HG03354 (cell line): Measurements from ENCODE around the gene FSCN2.

Experiments
- ATAC-seq: cut with Tn5 transposase; IDR thresholded peaks from one replicate; pipeline ENCODE4 v1.9.1; 2021; ENCODE audit warnings: mild to moderate bottlenecking; ENCODE audit not compliant: unreplicated experiment, poor library complexity, severe bottlenecking

Gene FSCN2, protein sequence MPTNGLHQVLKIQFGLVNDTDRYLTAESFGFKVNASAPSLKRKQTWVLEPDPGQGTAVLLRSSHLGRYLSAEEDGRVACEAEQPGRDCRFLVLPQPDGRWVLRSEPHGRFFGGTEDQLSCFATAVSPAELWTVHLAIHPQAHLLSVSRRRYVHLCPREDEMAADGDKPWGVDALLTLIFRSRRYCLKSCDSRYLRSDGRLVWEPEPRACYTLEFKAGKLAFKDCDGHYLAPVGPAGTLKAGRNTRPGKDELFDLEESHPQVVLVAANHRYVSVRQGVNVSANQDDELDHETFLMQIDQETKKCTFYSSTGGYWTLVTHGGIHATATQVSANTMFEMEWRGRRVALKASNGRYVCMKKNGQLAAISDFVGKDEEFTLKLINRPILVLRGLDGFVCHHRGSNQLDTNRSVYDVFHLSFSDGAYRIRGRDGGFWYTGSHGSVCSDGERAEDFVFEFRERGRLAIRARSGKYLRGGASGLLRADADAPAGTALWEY

GRCh38 chr17:81527591-81528383 is at the start of gene FSCN2:
Gene FSCN2, plus strand, starts transcription at chr17:81528377. Its CDS starts 155 bp downstream, at chr17:81528532.
- no peak for ATAC-seq

GRCh38 chr17:81479175-81480071 is 48.8 kb upstream of the FSCN2 start:
- ATAC-seq: no peak

GRCh38 chr17:81480140-81481072 is 47.8 kb upstream of the FSCN2 start:
- ATAC-seq: no peak

DNA sequence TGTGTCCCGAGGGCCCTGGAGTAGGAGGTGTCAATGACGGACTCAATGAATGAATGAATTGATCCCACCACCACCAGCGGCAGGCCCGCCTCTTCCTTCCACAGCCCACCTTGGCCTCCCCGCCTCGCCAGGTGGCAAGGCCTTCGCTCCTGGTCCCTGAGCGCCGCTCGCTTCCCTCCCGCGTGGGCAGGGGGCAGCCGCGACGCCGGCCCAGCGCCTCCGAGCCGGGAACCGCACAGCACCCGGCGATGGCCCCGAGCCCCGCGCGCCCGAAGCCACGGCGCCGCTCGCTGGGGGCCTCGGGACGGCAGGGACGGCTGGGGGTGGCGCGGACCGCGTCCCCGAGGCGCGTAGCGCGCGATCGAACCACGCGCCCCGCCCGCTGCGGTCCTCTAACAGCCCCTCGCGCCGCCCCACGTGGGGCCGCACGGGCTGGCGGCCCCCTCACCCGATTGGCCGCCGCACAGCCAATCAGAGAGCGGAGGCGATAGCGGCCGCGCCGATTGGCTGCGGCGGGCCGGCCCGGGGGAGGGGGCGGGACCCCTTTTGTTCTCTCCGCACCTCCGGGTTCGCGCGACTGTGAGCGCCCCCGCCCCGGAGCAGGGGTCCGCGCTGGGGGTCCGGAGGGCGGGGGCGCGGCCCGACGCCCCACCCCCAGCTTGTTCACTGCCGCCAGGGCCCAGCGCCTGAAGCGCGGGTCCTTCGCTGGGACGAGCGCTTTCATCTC is 46.9 kb upstream of the FSCN2 start:
- ATAC-seq: no peak

DNA sequence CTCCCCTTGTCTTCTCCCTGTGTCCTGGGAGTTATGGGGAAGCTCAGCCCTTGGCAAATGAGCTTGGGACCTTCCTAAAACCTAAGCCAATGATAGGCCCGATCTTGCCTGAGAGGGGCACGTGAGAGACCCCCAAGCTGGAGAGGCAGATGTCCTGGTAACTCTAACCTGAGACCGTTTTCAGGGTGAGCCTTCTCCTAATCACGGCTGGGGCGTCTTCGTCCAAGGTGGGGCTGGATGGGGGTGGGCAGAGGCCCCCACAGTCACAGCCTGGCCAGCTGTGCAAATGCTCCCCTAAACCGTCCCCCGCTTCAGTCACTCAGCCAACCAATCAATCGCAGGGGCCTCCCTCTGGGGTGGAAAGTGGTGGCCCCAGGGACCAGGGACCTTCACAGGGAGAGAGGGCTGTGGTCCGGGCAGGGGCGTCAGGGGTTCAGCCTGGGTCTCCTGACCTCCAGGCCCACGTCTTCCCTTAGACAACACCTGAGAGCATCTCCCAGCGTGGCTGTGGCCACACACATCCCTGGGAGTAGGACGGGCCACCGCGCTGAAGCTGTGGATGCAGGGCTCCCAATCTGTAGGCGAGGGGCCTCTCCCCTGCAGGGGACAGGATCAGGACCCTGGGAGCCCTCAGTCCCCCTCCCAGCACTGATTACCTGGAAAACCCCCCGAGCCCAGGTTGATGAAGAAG is 46.2 kb upstream of the FSCN2 start:
- no peak for ATAC-seq

GRCh38 chr17:81482673-81483072 is 45.5 kb upstream of the FSCN2 start:
- ATAC-seq: no peak

DNA sequence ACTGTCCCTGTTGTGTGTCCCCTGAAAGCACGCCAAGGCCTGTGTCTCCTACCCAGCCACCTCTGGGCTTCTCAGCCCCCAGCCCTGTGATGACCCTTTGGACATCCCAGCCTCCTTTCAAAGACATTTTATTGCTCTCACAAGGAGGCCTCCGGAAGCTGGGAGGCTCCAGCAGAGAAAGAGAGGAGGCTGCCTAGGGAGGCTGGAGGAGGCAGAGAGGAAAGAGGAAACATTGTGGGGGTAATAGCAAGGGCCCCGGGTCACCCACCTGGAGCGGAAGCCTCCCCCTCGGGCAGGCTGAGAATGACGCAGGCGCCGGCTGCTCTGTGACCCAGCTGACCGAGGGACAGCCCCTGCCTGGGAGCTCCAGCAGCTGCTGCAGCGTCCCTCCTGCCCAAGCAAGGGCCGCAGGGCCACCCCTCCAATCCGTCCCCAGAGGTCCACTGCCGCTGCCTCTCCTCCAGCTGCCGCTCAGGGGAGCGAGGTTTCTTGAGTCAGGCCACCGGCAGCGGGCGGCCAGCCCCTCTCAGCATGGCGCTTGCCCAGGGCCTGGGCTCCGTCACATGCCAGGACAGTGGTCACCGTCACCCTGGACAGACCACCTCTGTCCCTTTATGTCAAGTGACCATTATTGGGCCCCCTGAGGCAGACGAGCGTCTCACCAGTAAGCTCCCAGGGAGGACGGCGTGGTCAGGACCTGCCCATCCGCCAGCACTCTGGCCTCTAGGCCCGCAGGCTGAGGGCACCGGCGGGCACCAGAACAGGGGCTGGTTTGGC is 44.9 kb upstream of the FSCN2 start:
- no peak for ATAC-seq

- ATAC-seq: no peak
Measured at GRCh38 chr17:81483862-81484194, 44.3 kb upstream of the FSCN2 start.

GRCh38 chr17:81484195-81484979 is 43.8 kb upstream of the FSCN2 start:
- ATAC-seq: peak; percentile 68

DNA sequence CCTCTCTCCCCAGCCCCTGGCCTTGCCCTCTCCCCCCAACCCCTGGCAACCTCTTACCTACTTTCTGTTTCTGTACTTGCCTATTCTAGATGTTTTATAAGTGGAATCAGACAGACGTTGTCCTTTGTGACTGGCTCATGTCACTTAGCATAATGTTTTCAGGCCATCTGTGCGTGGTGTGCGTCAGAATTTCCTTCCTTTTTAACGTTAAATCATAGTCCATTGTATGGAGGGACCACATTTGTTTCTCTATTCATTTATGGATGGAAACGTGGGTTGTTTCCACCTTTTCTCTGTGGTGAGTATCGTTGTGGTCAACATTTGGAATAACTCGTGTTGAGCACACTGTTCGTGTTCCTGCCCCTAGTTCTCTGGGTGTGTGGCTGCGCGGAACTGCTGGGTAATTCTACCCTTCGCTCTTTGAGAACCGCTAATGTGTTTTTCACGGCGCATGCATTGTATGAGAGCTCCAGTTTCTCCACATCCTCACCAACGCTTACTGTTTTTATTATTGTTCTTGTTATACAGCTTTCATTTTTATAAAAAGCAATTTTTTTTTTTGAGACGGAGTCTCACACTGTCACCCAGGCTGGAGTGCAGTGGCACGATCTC is 41.9 kb upstream of the FSCN2 start:
- ATAC-seq: no peak

DNA sequence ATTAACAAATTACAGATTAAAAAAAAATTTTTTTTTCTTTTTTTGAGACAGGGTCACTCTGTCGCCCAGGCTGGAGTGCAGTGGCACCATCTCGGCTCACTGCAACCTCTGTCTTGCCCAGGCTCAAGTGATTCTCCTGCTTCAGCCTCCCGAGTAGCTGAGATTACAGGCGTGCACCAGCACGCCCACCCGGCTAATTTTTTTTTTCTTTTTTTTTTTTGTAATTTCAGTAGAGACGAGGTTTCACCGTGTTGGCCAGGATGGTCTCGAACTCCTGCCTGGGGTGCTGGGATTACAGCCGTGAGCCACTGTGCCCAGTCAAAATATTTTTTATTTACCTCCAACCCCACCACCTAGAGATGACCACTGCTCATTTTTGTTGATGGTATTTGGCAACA is 41.1 kb upstream of the FSCN2 start:
- ATAC-seq: no peak

GRCh38 chr17:81487487-81488275 is 40.5 kb upstream of the FSCN2 start:
- no peak for ATAC-seq

GRCh38 chr17:81488276-81488860 is 39.8 kb upstream of the FSCN2 start:
- no peak for ATAC-seq

DNA sequence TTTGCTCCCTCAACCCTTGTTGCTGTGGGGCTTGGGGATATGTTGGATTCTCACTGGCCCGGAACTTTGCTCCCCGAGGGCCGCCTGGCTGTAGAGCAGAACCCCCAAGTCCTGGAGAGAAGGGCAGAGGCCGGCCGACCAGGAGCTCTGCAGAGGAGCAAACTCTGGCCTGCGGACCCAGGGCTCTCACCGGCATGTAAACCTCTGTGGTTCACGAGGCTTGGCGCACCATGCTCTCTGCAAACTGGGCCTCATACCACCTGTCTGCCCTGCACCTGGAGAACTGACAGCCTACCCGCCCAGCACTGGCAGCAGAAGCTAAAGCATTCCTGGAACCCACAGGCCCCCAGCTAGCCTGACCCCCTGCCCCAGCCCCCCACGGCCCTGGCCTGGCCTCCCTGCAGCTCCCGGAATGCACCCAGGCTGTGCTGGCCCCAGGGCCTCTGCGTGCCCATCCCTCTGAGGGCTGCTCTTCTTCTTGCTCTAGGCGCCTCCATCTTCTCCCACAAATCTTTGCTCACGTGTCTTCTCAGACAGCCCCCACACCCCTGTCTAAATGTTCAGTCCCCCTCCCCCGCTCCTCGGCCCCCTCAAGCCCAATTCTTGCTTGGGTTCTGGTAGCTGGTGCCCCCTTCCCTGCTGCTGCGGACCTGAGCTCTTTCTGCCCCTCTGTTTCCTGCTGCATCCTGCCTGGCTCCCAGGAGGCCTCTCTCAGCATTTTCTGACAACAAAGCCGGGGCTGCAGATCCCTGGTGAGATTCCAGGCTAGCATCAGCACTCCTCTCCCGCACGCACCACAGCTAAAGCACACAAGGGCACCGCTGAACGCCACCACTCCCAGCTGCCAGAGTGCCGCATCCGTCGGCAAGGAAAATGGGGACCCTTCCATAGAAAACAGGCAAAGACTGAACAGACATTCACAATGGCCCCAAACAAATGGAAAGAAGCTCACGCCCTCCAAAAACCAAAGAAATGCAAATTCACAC is 38.9 kb upstream of the FSCN2 start:
- ATAC-seq: no peak
